Loucy (cell line): ENCODE data around the gene C6orf62.

Source experiments
- H2AFZ ChIP-seq: fragments of 200-600 bp; sonication (generic); 2 replicates; pipeline ENCODE4 v1.6.0; 2016; ENCODE audit warnings: antibody characterized with exemption, mild to moderate bottlenecking, low read length, moderate library complexity
- H3F3A ChIP-seq: fragments of 200-600 bp; 2 replicates; pipeline ENCODE4 v1.6.0; 2016; ENCODE audit warnings: antibody characterized with exemption, low read depth, mild to moderate bottlenecking
- H3K27me3 ChIP-seq: fragments of 200-600 bp; sonication (generic); 2 replicates; pipeline ENCODE4 v1.6.1; 2014; ENCODE audit warnings: low read length, mild to moderate bottlenecking; ENCODE audit not compliant: insufficient read depth, poor library complexity, severe bottlenecking
- H3K36me3 ChIP-seq: fragments of 200-600 bp; sonication (generic); 2 replicates; pipeline ENCODE4 v1.6.1; 2016; ENCODE audit warnings: low read length; ENCODE audit not compliant: insufficient read depth
- H3K4me1 ChIP-seq: fragments of 200-600 bp; sonication (generic); 2 replicates; pipeline ENCODE4 v1.5.1; 2014; ENCODE audit warnings: low read length, mild to moderate bottlenecking; ENCODE audit not compliant: insufficient read depth, poor library complexity, severe bottlenecking
- H3K4me2 ChIP-seq: fragments of 200-600 bp; sonication (generic); 2 replicates; pipeline ENCODE4 v1.6.0; 2014; ENCODE audit warnings: antibody characterized with exemption, low read length, low read depth, mild to moderate bottlenecking; ENCODE audit not compliant: poor library complexity, severe bottlenecking
- H3K4me3 ChIP-seq: fragments of 200-600 bp; sonication (generic); 2 replicates; pipeline ENCODE4 v1.5.1; 2014; ENCODE audit warnings: low read length, mild to moderate bottlenecking, mixed read lengths; ENCODE audit not compliant: poor library complexity, severe bottlenecking
- H3K79me2 ChIP-seq: fragments of 200-600 bp; sonication (generic); 2 replicates; pipeline ENCODE4 v1.6.1; 2014; ENCODE audit warnings: low read length; ENCODE audit not compliant: insufficient read depth
- H3K9ac ChIP-seq: fragments of 200-600 bp; sonication (generic); 2 replicates; pipeline ENCODE4 v1.6.0; 2014; ENCODE audit warnings: mild to moderate bottlenecking, low read depth, low read length, moderate library complexity; ENCODE audit not compliant: poor library complexity, severe bottlenecking
- H3K9me2 ChIP-seq: fragments of 200-600 bp; sonication (generic); replicated peaks from 2 replicates; pipeline ENCODE4 v1.6.1; 2016; ENCODE audit warnings: low read depth, low read length, mixed read lengths
- H3K9me3 ChIP-seq: fragments of 200-600 bp; sonication (generic); 2 replicates; pipeline ENCODE4 v1.6.1; 2014; ENCODE audit warnings: mild to moderate bottlenecking, antibody characterized with exemption, low read length, low read depth; ENCODE audit not compliant: insufficient read depth
- H4K20me1 ChIP-seq: fragments of 200-600 bp; sonication (generic); 2 replicates; pipeline ENCODE4 v1.6.0; 2014; ENCODE audit warnings: antibody characterized with exemption, low read length, mild to moderate bottlenecking; ENCODE audit not compliant: insufficient read depth, poor library complexity, severe bottlenecking
- EZH2phosphoT487 ChIP-seq: fragments of 200-600 bp; IDR thresholded peaks from 2 replicates; pipeline ENCODE4 v1.6.1; 2018; ENCODE audit warnings: antibody characterized with exemption, mild to moderate bottlenecking, moderate library complexity, borderline replicate concordance
- TF ChIP-seq, protein P1 (sequence below): fragments of 200-600 bp; sonication (generic); conservative IDR thresholded peaks from 2 replicates; pipeline ENCODE4 v1.5.1; 2014; ENCODE audit warnings: mild to moderate bottlenecking, antibody characterized with exemption, low read length

The C6orf62 gene

GRCh38 chr6:24702720-24703282 is 16.2 kb downstream of the C6orf62 start:
- no peak overlapping the region for H3K4me2 ChIP-seq
- H3K79me2 ChIP-seq: no peaks in the 10 kb centered on the region
- H3F3A ChIP-seq: no peaks in the 10 kb centered on the region; the same call in 1 of the 2 replicates
- H4K20me1 ChIP-seq: peaks cover 24% of the 10 kb centered on the region
- H3K4me3 ChIP-seq: no peak overlapping the region
- H3K9ac ChIP-seq: no peak overlapping the region
- no peak overlapping the region for H2AFZ ChIP-seq
- TF ChIP-seq EZH2phosphoT487: no peak
- TF ChIP-seq, protein P1, sequence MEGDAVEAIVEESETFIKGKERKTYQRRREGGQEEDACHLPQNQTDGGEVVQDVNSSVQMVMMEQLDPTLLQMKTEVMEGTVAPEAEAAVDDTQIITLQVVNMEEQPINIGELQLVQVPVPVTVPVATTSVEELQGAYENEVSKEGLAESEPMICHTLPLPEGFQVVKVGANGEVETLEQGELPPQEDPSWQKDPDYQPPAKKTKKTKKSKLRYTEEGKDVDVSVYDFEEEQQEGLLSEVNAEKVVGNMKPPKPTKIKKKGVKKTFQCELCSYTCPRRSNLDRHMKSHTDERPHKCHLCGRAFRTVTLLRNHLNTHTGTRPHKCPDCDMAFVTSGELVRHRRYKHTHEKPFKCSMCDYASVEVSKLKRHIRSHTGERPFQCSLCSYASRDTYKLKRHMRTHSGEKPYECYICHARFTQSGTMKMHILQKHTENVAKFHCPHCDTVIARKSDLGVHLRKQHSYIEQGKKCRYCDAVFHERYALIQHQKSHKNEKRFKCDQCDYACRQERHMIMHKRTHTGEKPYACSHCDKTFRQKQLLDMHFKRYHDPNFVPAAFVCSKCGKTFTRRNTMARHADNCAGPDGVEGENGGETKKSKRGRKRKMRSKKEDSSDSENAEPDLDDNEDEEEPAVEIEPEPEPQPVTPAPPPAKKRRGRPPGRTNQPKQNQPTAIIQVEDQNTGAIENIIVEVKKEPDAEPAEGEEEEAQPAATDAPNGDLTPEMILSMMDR: no peak
- peaks cover 46% of the 10 kb centered on the region for H3K36me3 ChIP-seq
- H3K9me3 ChIP-seq: no peaks in the 10 kb centered on the region
- H3K4me1 ChIP-seq: no peaks in the 10 kb centered on the region
- no peaks in the 10 kb centered on the region for H3K9me2 ChIP-seq
- H3K27me3 ChIP-seq: no peaks in the 10 kb centered on the region

- TF ChIP-seq, protein P1: no peak
- no peak for TF ChIP-seq EZH2phosphoT487
- Histone ChIP-seq H3K4me2 (no peak overlapping the region), H3K4me1 (no peaks in the 10 kb centered on the region), H3F3A (no peaks in the 10 kb centered on the region; the same call in 1 of the 2 replicates), H3K9me3 (no peaks in the 10 kb centered on the region), H3K36me3 (peaks cover 16% of the 10 kb centered on the region; the same call in 1 of the 2 replicates), H4K20me1 (peaks cover 7% of the 10 kb centered on the region), H3K9ac (no peak overlapping the region), H3K27me3 (no peaks in the 10 kb centered on the region), H3K79me2 (no peaks in the 10 kb centered on the region), H2AFZ (no peak overlapping the region), H3K4me3 (no peak overlapping the region), H3K9me2 (no peaks in the 10 kb centered on the region)
Measured at GRCh38 chr6:24699521-24700359, 19.2 kb downstream of the C6orf62 start.

DNA sequence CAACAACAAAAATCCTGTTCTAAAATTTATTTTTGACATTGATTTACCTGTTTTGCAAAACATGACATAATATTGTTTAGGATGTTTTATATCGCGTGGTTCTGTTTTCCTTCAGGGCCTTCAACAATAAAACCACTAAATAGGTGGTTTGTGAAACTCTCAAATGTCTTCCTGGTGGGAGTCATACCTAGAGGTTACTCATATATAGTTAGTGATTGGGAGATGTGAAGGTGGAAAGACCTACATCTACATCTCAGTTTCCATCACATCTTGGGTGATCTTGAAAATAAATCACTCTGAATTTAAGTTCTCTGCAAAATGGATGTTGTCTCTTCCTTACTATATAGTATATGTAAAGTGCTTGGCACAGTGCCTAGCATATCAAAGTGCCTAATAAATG is 22.9 kb downstream of the C6orf62 start:
- no peak overlapping the region for H3K4me2 ChIP-seq
- H2AFZ ChIP-seq: no peak overlapping the region
- no peaks in the 10 kb centered on the region for H3K36me3 ChIP-seq
- TF ChIP-seq, protein P1: no peak
- no peak for TF ChIP-seq EZH2phosphoT487
- no peaks in the 10 kb centered on the region for H3K9me3 ChIP-seq
- H3K27me3 ChIP-seq: no peaks in the 10 kb centered on the region
- H3K79me2 ChIP-seq: no peaks in the 10 kb centered on the region
- H3K9me2 ChIP-seq: no peaks in the 10 kb centered on the region
- H3K4me3 ChIP-seq: no peak overlapping the region
- no peaks in the 10 kb centered on the region for H4K20me1 ChIP-seq
- no peak overlapping the region for H3K9ac ChIP-seq
- peaks cover 5% of the 10 kb centered on the region for H3K4me1 ChIP-seq
- H3F3A ChIP-seq: no peaks in the 10 kb centered on the region
